Adipose tissue (tissue), 3 donors: ENCODE data around the gene RCCD1. TPM values are rescaled to one million over a fixed set of nuclear protein-coding genes. Genes with fewer than 3 reads are reported as not detected.

ENCODE experiments used
- H3K27ac ChIP-seq: one replicate; pipeline ENCODE4 v1.5.1; 2013; ENCODE audit warnings: low read depth, low read length
- WGBS, 3 donors: extraction: QIAGEN DNeasy Blood & Tissue Kit; methylation state at CpG; one replicate each; pipeline ENCODE4 v1.1.7; 2013; 5-methylcytosine and 5-hydroxymethylcytosine counted together
- polyA plus RNA-seq, 3 donors: library from polyadenylated mRNA; stranded (reverse); fragments of 200-250 nt; gene quantifications; one replicate each; pipeline ENCODE4 v1.2.3, GENCODE V29; 2013
- donor health status: healthy with polysubstance abuse.
- donor health status: Bipolar disorder and iron deficiency.
- donor health status: healthy.

RCCD1 gene
- polyA plus RNA-seq, 3 donors: 4.8 to 7.9 (median 6.2) TPM

- 44 to 83% (median 47%) methylated on average over 6 of the region's 6 CpGs for WGBS, 3 donors
- H3K27ac ChIP-seq: no peak overlapping the region
Measured at GRCh38 chr15:90988296-90988695, 33.6 kb downstream of the RCCD1 start.

- 86 to 97% (median 86%) methylated on average over 7 of the region's 7 CpGs for WGBS, 3 donors
Measured at GRCh38 chr15:90989040-90989768, 34.5 kb downstream of the RCCD1 start.

GRCh38 chr15:90990446-90990845, 35.8 kb downstream of the RCCD1 start:
- no peak overlapping the region for H3K27ac ChIP-seq
- 92 to 98% (median 96%) methylated on average over 4 of the region's 4 CpGs for WGBS, 3 donors

More at GRCh38 chr15:90989040-90989768, 34.5 kb downstream of the RCCD1 start:
- H3K27ac ChIP-seq: no peak overlapping the region

- 92 to 95% (median 92%) methylated on average over 6 of the region's 6 CpGs for WGBS, 3 donors
- no peak overlapping the region for H3K27ac ChIP-seq
Measured at GRCh38 chr15:90991587-90992285, 37.1 kb downstream of the RCCD1 start.

GRCh38 chr15:90994059-90994416, 39.4 kb downstream of the RCCD1 start:
- WGBS, 3 donors: 0 to 1% (median 1%) methylated on average over 33 to 49 of the region's 50 CpGs
- H3K27ac ChIP-seq: no peak overlapping the region

GRCh38 chr15:90994417-90995311, 40.0 kb downstream of the RCCD1 start, which contains the start of gene PRC1:
Gene PRC1 (minus strand): TSS chr15:90994535. CDS start chr15:90994417, 118 bp downstream.
- H3K27ac ChIP-seq: peak within 1 kb of the TSS; percentile 36
- 1% methylated on average over 74 to 75 of the region's 75 CpGs for WGBS, 3 donors

GRCh38 chr15:90998737-90999136, 44.1 kb downstream of the RCCD1 start:
- WGBS, 3 donors: 83 to 92% (median 92%) methylated on average over 8 of the region's 8 CpGs

GRCh38 chr15:91001209-91001608, 46.5 kb downstream of the RCCD1 start:
- 92 to 97% (median 93%) methylated on average over 3 of the region's 3 CpGs for WGBS, 3 donors
- H3K27ac ChIP-seq: no peak overlapping the region

More at GRCh38 chr15:90998737-90999136, 44.1 kb downstream of the RCCD1 start:
- H3K27ac ChIP-seq: no peak overlapping the region

GRCh38 chr15:91007266-91007665, 52.6 kb downstream of the RCCD1 start:
- H3K27ac ChIP-seq: no peak overlapping the region
- WGBS, 3 donors: 72 to 94% (median 86%) methylated on average over 3 of the region's 3 CpGs

Other genes with a start within 250 kb of the RCCD1 start
- 1 to 10 TPM in 1 of 3 donors, under 1 TPM in 2; 0.62 to 5.2 (median 0.97) TPM for gene BLM, start 237.5 kb upstream of the RCCD1 start, polyA plus RNA-seq
- 10 to 100 TPM; 57.0 to 93.0 (median 87.1) TPM for gene FURIN, start 86.3 kb upstream of the RCCD1 start, polyA plus RNA-seq
- 10 to 100 TPM; 10.4 to 49.3 (median 42.4) TPM for gene FES, start 70.4 kb upstream of the RCCD1 start, polyA plus RNA-seq
- gene MAN2A2, start 51.6 kb upstream of the RCCD1 start, polyA plus RNA-seq: 10 to 100 TPM; 49.5 to 68.3 (median 50.2) TPM
- 10 to 100 TPM; 13.2 to 22.2 (median 20.5) TPM for gene HDDC3, start 22.3 kb upstream of the RCCD1 start, polyA plus RNA-seq
- gene UNC45A, start 19.6 kb upstream of the RCCD1 start, polyA plus RNA-seq: 10 to 100 TPM; 35.3 to 50.6 (median 41.7) TPM
- gene PRC1, start 39.7 kb downstream of the RCCD1 start, polyA plus RNA-seq: 1 to 10 TPM; 2.1 to 4.2 (median 3.8) TPM
- 1 to 10 TPM; 5.7 to 9.0 (median 8.3) TPM for gene VPS33B, start 67.7 kb downstream of the RCCD1 start, polyA plus RNA-seq
- gene SV2B, start 145.4 kb downstream of the RCCD1 start, polyA plus RNA-seq: 1 to 10 TPM in 2 of 3 donors, under 1 TPM in 1; 0.56 to 2.1 (median 2.0) TPM